Measurements from ENCODE around the gene HRG.

DNA sequence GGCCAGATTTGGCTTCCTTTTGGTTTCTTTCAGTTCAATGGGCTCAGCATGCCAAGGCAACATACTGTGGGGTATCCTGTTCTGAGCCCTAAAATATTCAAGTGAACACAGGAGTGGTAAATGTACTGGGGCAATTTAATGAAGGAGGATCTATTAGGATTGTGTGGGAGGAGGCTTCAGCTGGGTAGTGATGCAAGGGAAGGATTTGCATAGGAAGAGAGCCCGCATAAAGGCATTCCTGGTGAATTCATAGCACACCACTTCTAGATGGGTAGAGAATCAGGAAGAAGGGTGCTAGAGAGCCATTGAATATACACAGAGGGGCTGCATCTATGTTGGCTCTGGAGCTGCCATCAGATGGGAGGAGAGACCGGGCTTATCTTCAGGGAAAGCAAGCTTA lies 30.7 kb downstream of the HRG start:
- TF ChIP-seq, protein P1, sequence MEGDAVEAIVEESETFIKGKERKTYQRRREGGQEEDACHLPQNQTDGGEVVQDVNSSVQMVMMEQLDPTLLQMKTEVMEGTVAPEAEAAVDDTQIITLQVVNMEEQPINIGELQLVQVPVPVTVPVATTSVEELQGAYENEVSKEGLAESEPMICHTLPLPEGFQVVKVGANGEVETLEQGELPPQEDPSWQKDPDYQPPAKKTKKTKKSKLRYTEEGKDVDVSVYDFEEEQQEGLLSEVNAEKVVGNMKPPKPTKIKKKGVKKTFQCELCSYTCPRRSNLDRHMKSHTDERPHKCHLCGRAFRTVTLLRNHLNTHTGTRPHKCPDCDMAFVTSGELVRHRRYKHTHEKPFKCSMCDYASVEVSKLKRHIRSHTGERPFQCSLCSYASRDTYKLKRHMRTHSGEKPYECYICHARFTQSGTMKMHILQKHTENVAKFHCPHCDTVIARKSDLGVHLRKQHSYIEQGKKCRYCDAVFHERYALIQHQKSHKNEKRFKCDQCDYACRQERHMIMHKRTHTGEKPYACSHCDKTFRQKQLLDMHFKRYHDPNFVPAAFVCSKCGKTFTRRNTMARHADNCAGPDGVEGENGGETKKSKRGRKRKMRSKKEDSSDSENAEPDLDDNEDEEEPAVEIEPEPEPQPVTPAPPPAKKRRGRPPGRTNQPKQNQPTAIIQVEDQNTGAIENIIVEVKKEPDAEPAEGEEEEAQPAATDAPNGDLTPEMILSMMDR (IDR thresholded peaks at IDR 0.05; ENCODE audit: low read depth, low read length, poor library complexity, severe bottlenecking) = no peak
- no peak for TF ChIP-seq EZH2phosphoT487 (IDR thresholded peaks at IDR 0.05; ENCODE audit: borderline replicate concordance, low read length)

Data from DOHH2 (cell line).